B cell (primary cell): ENCODE results near the gene BLM. TPM values are rescaled to one million over a fixed set of nuclear protein-coding genes. Genes with fewer than 3 reads are reported as not detected.
A peak's percentile ranks its signal among the peaks of the same experiment; 100 is the strongest.

Experiments
- ATAC-seq: fragments of 200-7000 bp; cut with Tn5 transposase; one replicate; pipeline ENCODE4 v1.10.0; 2021; ENCODE audit warnings: low read depth, mild to moderate bottlenecking, moderate number of reproducible peaks, moderate library complexity
- CTCF ChIA-PET: fragments of 350-600 bp; sonication (Branson Sonifier 250); formaldehyde crosslinking; loops from one replicate; lab custom pipeline; 2021; ENCODE audit warnings: antibody characterized with exemption, inconsistent platforms; lab: Charles Lee
- POLR2A ChIA-PET: fragments of 350-600 bp; sonication (Branson Sonifier 250); formaldehyde crosslinking; loops from one replicate; lab custom pipeline; 2021; ENCODE audit warnings: antibody characterized with exemption; lab: Charles Lee
- DNase-seq: peaks from one replicate; pipeline ENCODE4 v3.0.0; 2013
- H2AFZ ChIP-seq: 2 replicates; pipeline ENCODE4 v1.6.1; 2012; ENCODE audit warnings: mild to moderate bottlenecking, low read depth, low read length; ENCODE audit not compliant: insufficient read depth, poor library complexity, severe bottlenecking
- H3K27ac ChIP-seq, 2 donors: 1 replicate in 1 of 2; 2 replicates in 1 of 2; pipeline ENCODE4 v1.5.1; 2012 to 2013; ENCODE audit warnings: low read length in 2 of 2, mild to moderate bottlenecking in 2 of 2, moderate library complexity in 1 of 2
- H3K27me3 ChIP-seq, 4 experiments: fragments of 200-600 bp in 1 of 4; sonication (generic) in 1 of 4; replicated peaks in 1 of 4; 1 replicate in 2 of 4; 2 replicates in 2 of 4; pipeline versions ENCODE4 v1.6.1 to v1.7.0; 2013 to 2016; ENCODE audit warnings: low read length in 3 of 4, mild to moderate bottlenecking in 2 of 4, mixed read lengths in 1 of 4, moderate library complexity in 1 of 4; ENCODE audit not compliant: insufficient read depth in 4 of 4, control insufficient read depth in 3 of 4; ENCODE audit errors: control extremely low read depth in 1 of 4
- H3K36me3 ChIP-seq, 2 experiments: replicated peaks in 1 of 2; 1 replicate in 1 of 2; 2 replicates in 1 of 2; pipeline versions ENCODE4 v1.6.1 to v1.7.1; 2013; ENCODE audit warnings: low read length in 1 of 2; ENCODE audit not compliant: insufficient read depth in 2 of 2, control insufficient read depth in 1 of 2; ENCODE audit errors: control extremely low read depth in 1 of 2, extremely low read depth in 1 of 2
- H3K4me1 ChIP-seq, 2 donors: fragments of 200-600 bp in 1 of 2; sonication (generic) in 1 of 2; 1 replicate in 1 of 2; 2 replicates in 1 of 2; pipeline versions ENCODE4 v1.5.1 to v1.6.1; 2013 to 2017; ENCODE audit warnings: low read length in 2 of 2; ENCODE audit not compliant: control insufficient read depth in 2 of 2, insufficient read depth in 2 of 2
- H3K4me2 ChIP-seq: replicated peaks from 2 replicates; pipeline ENCODE3; 2012; ENCODE audit warnings: mild to moderate bottlenecking, low read depth, low read length; ENCODE audit not compliant: poor library complexity, severe bottlenecking
- H3K4me3 ChIP-seq, 5 experiments: fragments of 200-600 bp in 1 of 5; sonication (generic) in 1 of 5; 1 replicate in 3 of 5; 2 replicates in 2 of 5; pipeline versions ENCODE4 v1.5.1 to v1.7.0; 2011 to 2016; ENCODE audit warnings: low read length in 4 of 5, mild to moderate bottlenecking in 4 of 5, low read depth in 2 of 5, control low read depth in 1 of 5, moderate library complexity in 1 of 5; ENCODE audit not compliant: insufficient read depth in 1 of 5; ENCODE audit errors: control extremely low read depth in 1 of 5, extremely low read depth in 1 of 5
- H3K79me2 ChIP-seq: fragments of 200-600 bp; sonication (generic); one replicate; pipeline ENCODE4 v1.6.0; 2016; ENCODE audit warnings: low read length; ENCODE audit not compliant: control insufficient read depth, insufficient read depth
- H3K9ac ChIP-seq: fragments of 200-600 bp; sonication (generic); 2 replicates; pipeline ENCODE4 v1.6.1; 2017; ENCODE audit warnings: mild to moderate bottlenecking, low read length, moderate library complexity
- H3K9me3 ChIP-seq, 3 donors: one replicate each; pipeline versions ENCODE4 v1.6.1 to v1.7.1; 2013; ENCODE audit warnings: low read length in 2 of 3; ENCODE audit not compliant: control insufficient read depth in 2 of 3, insufficient read depth in 1 of 3; ENCODE audit errors: control extremely low read depth in 1 of 3
- H4K20me1 ChIP-seq: 2 replicates; pipeline ENCODE4 v1.6.0; 2012; ENCODE audit warnings: mild to moderate bottlenecking, low read length; ENCODE audit not compliant: insufficient read depth, control insufficient read depth, poor library complexity, severe bottlenecking
- H3K27ac Mint-ChIP-seq: one replicate; pipeline ENCODE4 v1.8.0; 2021; ENCODE audit warnings: mixed read lengths
- H3K27me3 Mint-ChIP-seq: one replicate; pipeline ENCODE4 v1.8.0; 2021; ENCODE audit warnings: mixed read lengths
- H3K4me1 Mint-ChIP-seq: one replicate; pipeline ENCODE4 v1.8.0; 2021; ENCODE audit warnings: mixed read lengths
- H3K4me3 Mint-ChIP-seq: one replicate; pipeline ENCODE4 v1.8.0; 2021; ENCODE audit warnings: mixed read lengths
- H3K9me3 Mint-ChIP-seq: one replicate; pipeline ENCODE4 v1.8.0; 2022; ENCODE audit warnings: mixed read lengths; ENCODE audit not compliant: insufficient read depth
- EZH2 ChIP-seq: IDR thresholded peaks from 2 replicates; pipeline ENCODE4 v1.6.1; 2012; ENCODE audit warnings: borderline replicate concordance, low read depth, mild to moderate bottlenecking, moderate library complexity, low read length; ENCODE audit not compliant: insufficient read depth, poor library complexity, severe bottlenecking
- WGBS: methylation state at CpG from one replicate; pipeline ENCODE4 v1.1.5; 2013; ENCODE audit warnings: missing lambda C conversion rate; ENCODE audit not compliant: insufficient coverage; 5-methylcytosine and 5-hydroxymethylcytosine counted together
- intact Hi-C: fragments of 100-400 bp; cut with micrococcal nuclease; formaldehyde crosslinking; loops from one replicate; pipeline ENCODE4 v1.10.0; 2022
- polyA plus RNA-seq: library from polyadenylated mRNA; depleted of rRNA; stranded (reverse); fragments of >200 nt; gene quantifications from 2 replicates; pipeline ENCODE4 v1.2.3, GENCODE V29; 2012
- total RNA-seq, 2 donors: library from RNA; stranded (reverse); fragments of 120-200 nt in 1 of 2; gene quantifications; 1 replicate in 1 of 2; 2 replicates in 1 of 2; pipeline versions ENCODE4 v1.2.3 to v1.2.4, GENCODE V29; 2013 to 2022
- TF ChIP-seq, protein P1 (sequence below): fragments of 200-600 bp; IDR thresholded peaks from one replicate; pipeline ENCODE4 v1.8.0; 2022; ENCODE audit warnings: antibody characterized with exemption, mild to moderate bottlenecking

Gene BLM
- total and polyA plus RNA-seq, 2 donors (not counting 1 experiment from before 2014, with no cell fraction given) = 5.2 to 17.4 TPM

DNA sequence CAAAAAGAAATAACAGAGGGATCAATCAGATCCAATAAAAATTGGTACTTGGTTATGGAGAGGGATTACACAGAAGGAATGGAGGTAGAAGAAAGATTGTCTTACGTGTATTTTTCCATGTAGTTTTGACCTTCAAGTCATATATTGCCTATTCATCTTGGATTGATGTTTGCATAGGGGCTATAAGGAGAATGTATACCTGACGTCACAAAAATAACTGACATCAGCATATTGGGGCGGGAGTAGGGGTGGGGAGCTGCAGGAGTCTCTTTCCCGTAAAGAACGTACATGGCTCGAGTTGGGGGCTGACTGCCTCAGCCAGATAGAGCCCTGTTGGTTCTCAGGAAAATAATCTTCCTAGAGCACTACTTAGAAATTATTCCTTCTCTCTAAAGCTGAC, 145.3 kb downstream of the BLM start:
- ATAC-seq (no peak), DNase-seq (no peak)
- H3K4me3 ChIP-seq = no peak overlapping the region
- TF ChIP-seq, protein P1, sequence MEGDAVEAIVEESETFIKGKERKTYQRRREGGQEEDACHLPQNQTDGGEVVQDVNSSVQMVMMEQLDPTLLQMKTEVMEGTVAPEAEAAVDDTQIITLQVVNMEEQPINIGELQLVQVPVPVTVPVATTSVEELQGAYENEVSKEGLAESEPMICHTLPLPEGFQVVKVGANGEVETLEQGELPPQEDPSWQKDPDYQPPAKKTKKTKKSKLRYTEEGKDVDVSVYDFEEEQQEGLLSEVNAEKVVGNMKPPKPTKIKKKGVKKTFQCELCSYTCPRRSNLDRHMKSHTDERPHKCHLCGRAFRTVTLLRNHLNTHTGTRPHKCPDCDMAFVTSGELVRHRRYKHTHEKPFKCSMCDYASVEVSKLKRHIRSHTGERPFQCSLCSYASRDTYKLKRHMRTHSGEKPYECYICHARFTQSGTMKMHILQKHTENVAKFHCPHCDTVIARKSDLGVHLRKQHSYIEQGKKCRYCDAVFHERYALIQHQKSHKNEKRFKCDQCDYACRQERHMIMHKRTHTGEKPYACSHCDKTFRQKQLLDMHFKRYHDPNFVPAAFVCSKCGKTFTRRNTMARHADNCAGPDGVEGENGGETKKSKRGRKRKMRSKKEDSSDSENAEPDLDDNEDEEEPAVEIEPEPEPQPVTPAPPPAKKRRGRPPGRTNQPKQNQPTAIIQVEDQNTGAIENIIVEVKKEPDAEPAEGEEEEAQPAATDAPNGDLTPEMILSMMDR = no peak
- TF ChIP-seq EZH2 = no peak
- no peaks in the 10 kb centered on the region for H3K36me3 ChIP-seq
- H3K27ac ChIP-seq = no peak overlapping the region
- Mint-ChIP-seq H3K9me3 (no peaks in the 10 kb centered on the region), H3K27me3 (no peaks in the 10 kb centered on the region), H3K4me1 (peaks cover 20% of the 10 kb centered on the region), H3K27ac (no peak overlapping the region), H3K4me3 (no peak overlapping the region)
- H3K9ac ChIP-seq = no peak overlapping the region
- no peaks in the 10 kb centered on the region for H3K27me3 ChIP-seq
- H3K4me1 ChIP-seq = peaks cover 7 to 18% of the 10 kb centered on the region in 2 donors
- H2AFZ ChIP-seq = no peak overlapping the region
- WGBS = 100% methylated on average over 2 of the region's 6 CpGs
- no peaks in the 10 kb centered on the region for H3K9me3 ChIP-seq
- ChIA-PET CTCF (no interaction called here), POLR2A (no interaction called here)
- H4K20me1 ChIP-seq = no peaks in the 10 kb centered on the region
- no peak overlapping the region for H3K4me2 ChIP-seq
- H3K79me2 ChIP-seq = no peaks in the 10 kb centered on the region
- intact Hi-C loops = no loop called here

- H2AFZ ChIP-seq = no peak overlapping the region
- Mint-ChIP-seq H3K4me3 (no peak overlapping the region), H3K27ac (peak overlapping the region; percentile 62)
Observed at GRCh38 chr15:90862964-90863778, 146.0 kb downstream of the BLM start.

More at GRCh38 chr15:90862964-90863778, 146.0 kb downstream of the BLM start:
- Mint-ChIP-seq H3K27me3 (no peaks in the 10 kb centered on the region), H3K4me1 (peaks cover 14% of the 10 kb centered on the region), H3K9me3 (no peaks in the 10 kb centered on the region)
- Histone ChIP-seq H3K9me3 (no peaks in the 10 kb centered on the region), H3K9ac (no peak overlapping the region), H3K27ac (no peak overlapping the region), H3K36me3 (no peaks in the 10 kb centered on the region), H3K4me3 (no peak overlapping the region), H3K4me1 (peaks cover under 1 to 11% of the 10 kb centered on the region in 2 donors), H3K27me3 (no peaks in the 10 kb centered on the region), H3K4me2 (no peak overlapping the region), H4K20me1 (no peaks in the 10 kb centered on the region), H3K79me2 (no peaks in the 10 kb centered on the region)
- CTCF ChIA-PET = interaction anchor here (1.0 to 1.4 kb wide), 2 partner anchors 23 to 46 kb away, joined by 3 read pairs; no protein-coding TSS in a partner anchor
- no peak for DNase-seq
- intact Hi-C loops = no loop called here
- TF ChIP-seq EZH2 = no peak
- TF ChIP-seq, protein P1 = no peak
- POLR2A ChIA-PET = no interaction called here
- WGBS = 80% methylated on average over 5 of the region's 5 CpGs
- ATAC-seq = no peak
